HepG2 (cell line): ENCODE results near the gene METTL1. TPM values are rescaled to one million over a fixed set of nuclear protein-coding genes. Genes with fewer than 3 reads are reported as not detected.

Experiments used
- DPF2 ChIP-seq: sonication (generic); formaldehyde crosslinking; IDR thresholded peaks from 2 replicates; pipeline ENCODE4 v1.4.0; 2020; ENCODE audit warnings: mild to moderate bottlenecking, low read depth, missing genetic modification reagents, borderline replicate concordance
- FLYWCH1 ChIP-seq: sonication (generic); formaldehyde crosslinking; IDR thresholded peaks from 2 replicates; pipeline ENCODE4 v1.8.1; 2023; ENCODE audit warnings: mild to moderate bottlenecking, missing genetic modification reagents
- HDAC1 ChIP-seq: sonication (generic); formaldehyde crosslinking; IDR thresholded peaks from 2 replicates; pipeline ENCODE4 v1.5.1; 2020; ENCODE audit warnings: mild to moderate bottlenecking, missing genetic modification reagents
- HNF4A ChIP-seq: sonication (generic); formaldehyde crosslinking; IDR thresholded peaks from 2 replicates; pipeline ENCODE4 v1.4.0; 2020; ENCODE audit warnings: missing genetic modification reagents
- KDM6A ChIP-seq: IDR thresholded peaks from 2 replicates; pipeline ENCODE4 v1.6.1; 2016; ENCODE audit warnings: low read depth
- KLF11 ChIP-seq: IDR thresholded peaks from 2 replicates; pipeline ENCODE4 v1.6.1; 2016; ENCODE audit warnings: missing compliant biosample characterization
- MXI1 ChIP-seq: IDR thresholded peaks from 3 replicates; pipeline ENCODE4 v1.6.1; 2012; ENCODE audit warnings: low read depth, low read length, inconsistent platforms, borderline replicate concordance
- RBAK ChIP-seq: sonication (generic); formaldehyde crosslinking; IDR thresholded peaks from 2 replicates; pipeline ENCODE4 v1.5.1; 2020; ENCODE audit warnings: mild to moderate bottlenecking, missing genetic modification reagents
- TBL1XR1 ChIP-seq: fragments of 150-350 bp; IDR thresholded peaks from 2 replicates; pipeline ENCODE4 v1.6.1; 2014; ENCODE audit warnings: borderline replicate concordance, low read length; ENCODE audit not compliant: partially characterized antibody
- TBP ChIP-seq: sonication (generic); formaldehyde crosslinking; IDR thresholded peaks from 2 replicates; pipeline ENCODE4 v1.5.0; 2020; ENCODE audit warnings: missing genetic modification reagents
- ZNF225 ChIP-seq: sonication (generic); formaldehyde crosslinking; IDR thresholded peaks from 2 replicates; pipeline ENCODE4 v1.4.0; 2020; ENCODE audit warnings: mild to moderate bottlenecking, missing genetic modification reagents
- ZNF251 ChIP-seq: sonication (generic); formaldehyde crosslinking; IDR thresholded peaks from 2 replicates; pipeline ENCODE4 v1.9.0; 2021; ENCODE audit warnings: mild to moderate bottlenecking, missing genetic modification reagents
- ZNF350 ChIP-seq: sonication (generic); formaldehyde crosslinking; IDR thresholded peaks from 2 replicates; pipeline ENCODE4 v1.4.0; 2020; ENCODE audit warnings: mild to moderate bottlenecking, low read depth, missing genetic modification reagents, borderline replicate concordance
- ZNF616 ChIP-seq: sonication (generic); formaldehyde crosslinking; IDR thresholded peaks from 2 replicates; pipeline ENCODE4 v1.5.0; 2020; ENCODE audit warnings: low read depth, mild to moderate bottlenecking, missing genetic modification reagents
- ZNF781 ChIP-seq: sonication (generic); formaldehyde crosslinking; IDR thresholded peaks from 2 replicates; pipeline ENCODE4 v1.5.1; 2020; ENCODE audit warnings: borderline replicate concordance, mild to moderate bottlenecking, missing genetic modification reagents; ENCODE audit errors: not compliant biosample characterization
- ZSCAN29 ChIP-seq: sonication (generic); formaldehyde crosslinking; conservative IDR thresholded peaks from 2 replicates; pipeline ENCODE4 v1.4.0; 2020; ENCODE audit warnings: mild to moderate bottlenecking, missing genetic modification reagents
- ZSCAN31 ChIP-seq: sonication (generic); formaldehyde crosslinking; IDR thresholded peaks from 2 replicates; pipeline ENCODE4 v1.5.0; 2020; ENCODE audit warnings: low read depth, mild to moderate bottlenecking, missing genetic modification reagents
- polyA plus RNA-seq, 8 experiments: library from polyadenylated mRNA; depleted of rRNA in 3 of 8; stranded (reverse) in 7 of 8; unstranded in 1 of 8; fragments of >200 nt; fragmentation: Illumina TruSeq in 4 of 8; extraction: Trizol in 4 of 8; gene quantifications; 2 replicates each; pipeline versions ENCODE4 v1.2.1 to v1.2.3, GENCODE V29; 2011 to 2016; ENCODE audit warnings: low read depth in 4 of 8, missing spikeins in 1 of 8, mixed read lengths in 1 of 8; ENCODE audit not compliant: insufficient read depth in 1 of 8
- total RNA-seq, 5 experiments: library from RNA; depleted of rRNA; stranded (reverse); fragments of >200 nt; fragmentation: Illumina TruSeq; extraction: Trizol; gene quantifications; 2 replicates each; pipeline ENCODE4 v1.2.3, GENCODE V29; 2016; ENCODE audit warnings: low read depth in 1 of 5
- TF ChIP-seq, protein P1 (sequence below): sonication (generic); formaldehyde crosslinking; IDR thresholded peaks from 2 replicates; pipeline ENCODE4 v1.8.1; 2023; ENCODE audit warnings: mild to moderate bottlenecking, missing genetic modification reagents
- TF ChIP-seq, protein P2 (sequence below): sonication (generic); formaldehyde crosslinking; IDR thresholded peaks from 2 replicates; pipeline ENCODE4 v1.4.0; 2020; ENCODE audit warnings: missing genetic modification reagents, borderline replicate concordance
- TF ChIP-seq, protein P3 (sequence below): sonication (generic); formaldehyde crosslinking; IDR thresholded peaks from 2 replicates; pipeline ENCODE4 v1.9.0; 2021; ENCODE audit warnings: missing genetic modification reagents, borderline replicate concordance
- TF ChIP-seq, protein P4 (sequence below): sonication (generic); formaldehyde crosslinking; IDR thresholded peaks from 2 replicates; pipeline ENCODE4 v1.4.0; 2020; ENCODE audit warnings: missing genetic modification reagents

The METTL1 gene
- total and polyA plus RNA-seq, 2 of the 13 experiments (the other 11 are each of a cell fraction or from before 2014, with no cell fraction given) = 34.7 to 36.9 TPM

DNA sequence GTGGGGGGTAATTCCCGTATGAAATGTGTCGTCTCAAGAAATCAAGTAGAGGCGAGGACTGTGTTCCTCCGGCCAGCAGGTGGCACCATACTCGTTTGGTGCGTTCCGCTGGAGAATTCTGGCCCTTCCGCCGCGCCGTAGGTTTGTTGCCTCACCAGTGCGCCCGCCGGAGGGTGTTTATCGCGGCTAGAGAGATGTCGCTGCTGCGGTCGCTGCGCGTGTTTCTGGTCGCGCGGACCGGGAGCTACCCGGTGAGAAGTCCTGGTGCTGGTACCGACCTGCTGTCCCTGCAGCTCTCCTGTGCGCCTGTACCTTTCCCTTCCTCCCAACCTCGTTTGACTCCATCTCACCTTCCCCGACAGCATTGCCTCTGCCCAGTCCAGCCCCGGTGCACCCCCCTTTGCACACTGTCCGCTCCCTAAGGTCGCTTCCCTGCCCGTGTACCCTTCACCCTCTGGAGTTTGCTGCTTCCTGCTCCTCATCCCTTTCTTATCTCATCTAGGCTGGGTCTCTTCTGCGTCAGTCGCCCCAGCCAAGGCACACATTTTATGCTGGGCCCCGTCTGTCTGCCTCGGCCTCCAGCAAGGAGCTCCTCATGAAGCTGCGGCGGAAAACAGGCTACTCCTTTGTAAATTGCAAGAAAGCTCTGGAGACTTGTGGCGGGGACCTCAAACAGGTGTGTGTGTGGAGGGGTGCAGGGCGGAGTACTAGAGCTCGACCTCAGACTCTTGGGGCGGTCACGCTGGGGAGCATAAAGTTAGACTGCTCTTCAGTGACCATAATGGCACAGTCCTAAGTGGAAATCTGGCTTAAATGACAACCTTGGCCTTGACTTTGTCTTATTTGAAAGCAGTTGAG is 10.9 kb upstream of the METTL1 start, which contains the start of gene TSFM (continued):
- TF ChIP-seq ZNF251 (CRISPR knock-in tag) = no peak
- no peak for TF ChIP-seq ZNF225 (CRISPR knock-in tag)
- peak; percentile 14; the same call in 1 of the 2 replicates for TF ChIP-seq HNF4A
- TF ChIP-seq HDAC1 (CRISPR knock-in tag) = peak; percentile 97
- peak; percentile 54; the same call in 1 of the 2 replicates for TF ChIP-seq RBAK (CRISPR knock-in tag)
- TF ChIP-seq MXI1 = peak; percentile 91; the same call in 2 of the 3 replicates
- no peak for TF ChIP-seq ZSCAN29 (CRISPR knock-in tag)
- TF ChIP-seq, protein P1, sequence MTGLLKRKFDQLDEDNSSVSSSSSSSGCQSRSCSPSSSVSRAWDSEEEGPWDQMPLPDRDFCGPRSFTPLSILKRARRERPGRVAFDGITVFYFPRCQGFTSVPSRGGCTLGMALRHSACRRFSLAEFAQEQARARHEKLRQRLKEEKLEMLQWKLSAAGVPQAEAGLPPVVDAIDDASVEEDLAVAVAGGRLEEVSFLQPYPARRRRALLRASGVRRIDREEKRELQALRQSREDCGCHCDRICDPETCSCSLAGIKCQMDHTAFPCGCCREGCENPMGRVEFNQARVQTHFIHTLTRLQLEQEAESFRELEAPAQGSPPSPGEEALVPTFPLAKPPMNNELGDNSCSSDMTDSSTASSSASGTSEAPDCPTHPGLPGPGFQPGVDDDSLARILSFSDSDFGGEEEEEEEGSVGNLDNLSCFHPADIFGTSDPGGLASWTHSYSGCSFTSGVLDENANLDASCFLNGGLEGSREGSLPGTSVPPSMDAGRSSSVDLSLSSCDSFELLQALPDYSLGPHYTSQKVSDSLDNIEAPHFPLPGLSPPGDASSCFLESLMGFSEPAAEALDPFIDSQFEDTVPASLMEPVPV (CRISPR knock-in tag) = 0 out of 2 replicates have a peak, but pooled peaks have one; percentile 16
- TF ChIP-seq ZNF350 (CRISPR knock-in tag) = peak; percentile 87
- no peak; the same call in 1 of the 2 replicates for TF ChIP-seq ZNF616 (CRISPR knock-in tag)
- no peak for TF ChIP-seq KDM6A (CRISPR knock-in tag)
- no peak for TF ChIP-seq ZNF781 (CRISPR knock-in tag)
- TF ChIP-seq KLF11 (CRISPR knock-in tag) = peak; percentile 56; the same call in 1 of the 2 replicates
- peak; percentile 92 for TF ChIP-seq ZSCAN31
- TF ChIP-seq, protein P2, sequence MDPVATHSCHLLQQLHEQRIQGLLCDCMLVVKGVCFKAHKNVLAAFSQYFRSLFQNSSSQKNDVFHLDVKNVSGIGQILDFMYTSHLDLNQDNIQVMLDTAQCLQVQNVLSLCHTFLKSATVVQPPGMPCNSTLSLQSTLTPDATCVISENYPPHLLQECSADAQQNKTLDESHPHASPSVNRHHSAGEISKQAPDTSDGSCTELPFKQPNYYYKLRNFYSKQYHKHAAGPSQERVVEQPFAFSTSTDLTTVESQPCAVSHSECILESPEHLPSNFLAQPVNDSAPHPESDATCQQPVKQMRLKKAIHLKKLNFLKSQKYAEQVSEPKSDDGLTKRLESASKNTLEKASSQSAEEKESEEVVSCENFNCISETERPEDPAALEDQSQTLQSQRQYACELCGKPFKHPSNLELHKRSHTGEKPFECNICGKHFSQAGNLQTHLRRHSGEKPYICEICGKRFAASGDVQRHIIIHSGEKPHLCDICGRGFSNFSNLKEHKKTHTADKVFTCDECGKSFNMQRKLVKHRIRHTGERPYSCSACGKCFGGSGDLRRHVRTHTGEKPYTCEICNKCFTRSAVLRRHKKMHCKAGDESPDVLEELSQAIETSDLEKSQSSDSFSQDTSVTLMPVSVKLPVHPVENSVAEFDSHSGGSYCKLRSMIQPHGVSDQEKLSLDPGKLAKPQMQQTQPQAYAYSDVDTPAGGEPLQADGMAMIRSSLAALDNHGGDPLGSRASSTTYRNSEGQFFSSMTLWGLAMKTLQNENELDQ (CRISPR knock-in tag) = no peak
- no peak for TF ChIP-seq DPF2 (CRISPR knock-in tag)
- peak; percentile 28 for TF ChIP-seq TBL1XR1
- no peak for TF ChIP-seq TBP (CRISPR knock-in tag)
- TF ChIP-seq, protein P3, sequence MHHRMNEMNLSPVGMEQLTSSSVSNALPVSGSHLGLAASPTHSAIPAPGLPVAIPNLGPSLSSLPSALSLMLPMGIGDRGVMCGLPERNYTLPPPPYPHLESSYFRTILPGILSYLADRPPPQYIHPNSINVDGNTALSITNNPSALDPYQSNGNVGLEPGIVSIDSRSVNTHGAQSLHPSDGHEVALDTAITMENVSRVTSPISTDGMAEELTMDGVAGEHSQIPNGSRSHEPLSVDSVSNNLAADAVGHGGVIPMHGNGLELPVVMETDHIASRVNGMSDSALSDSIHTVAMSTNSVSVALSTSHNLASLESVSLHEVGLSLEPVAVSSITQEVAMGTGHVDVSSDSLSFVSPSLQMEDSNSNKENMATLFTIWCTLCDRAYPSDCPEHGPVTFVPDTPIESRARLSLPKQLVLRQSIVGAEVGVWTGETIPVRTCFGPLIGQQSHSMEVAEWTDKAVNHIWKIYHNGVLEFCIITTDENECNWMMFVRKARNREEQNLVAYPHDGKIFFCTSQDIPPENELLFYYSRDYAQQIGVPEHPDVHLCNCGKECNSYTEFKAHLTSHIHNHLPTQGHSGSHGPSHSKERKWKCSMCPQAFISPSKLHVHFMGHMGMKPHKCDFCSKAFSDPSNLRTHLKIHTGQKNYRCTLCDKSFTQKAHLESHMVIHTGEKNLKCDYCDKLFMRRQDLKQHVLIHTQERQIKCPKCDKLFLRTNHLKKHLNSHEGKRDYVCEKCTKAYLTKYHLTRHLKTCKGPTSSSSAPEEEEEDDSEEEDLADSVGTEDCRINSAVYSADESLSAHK (CRISPR knock-in tag) = no peak
- TF ChIP-seq FLYWCH1 (CRISPR knock-in tag) = no peak
- TF ChIP-seq, protein P4, sequence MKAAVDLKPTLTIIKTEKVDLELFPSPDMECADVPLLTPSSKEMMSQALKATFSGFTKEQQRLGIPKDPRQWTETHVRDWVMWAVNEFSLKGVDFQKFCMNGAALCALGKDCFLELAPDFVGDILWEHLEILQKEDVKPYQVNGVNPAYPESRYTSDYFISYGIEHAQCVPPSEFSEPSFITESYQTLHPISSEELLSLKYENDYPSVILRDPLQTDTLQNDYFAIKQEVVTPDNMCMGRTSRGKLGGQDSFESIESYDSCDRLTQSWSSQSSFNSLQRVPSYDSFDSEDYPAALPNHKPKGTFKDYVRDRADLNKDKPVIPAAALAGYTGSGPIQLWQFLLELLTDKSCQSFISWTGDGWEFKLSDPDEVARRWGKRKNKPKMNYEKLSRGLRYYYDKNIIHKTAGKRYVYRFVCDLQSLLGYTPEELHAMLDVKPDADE (CRISPR knock-in tag) = no peak
